ENCODE results near the gene KCNS3.
"Not testable (repeated sequence)": the region's sequence is repeated elsewhere in the genome, so short reads cannot be mapped to it uniquely, and the experiment has no call there.

The KCNS3 gene

GRCh38 chr2:17950006-17950405, 71.5 kb downstream of the KCNS3 start:
- DNase-seq = no peak

- DNase-seq = no peak
Observed at GRCh38 chr2:17951563-17951962, 73.1 kb downstream of the KCNS3 start.

GRCh38 chr2:17958466-17959092, 80.1 kb downstream of the KCNS3 start:
- no peak for DNase-seq

GRCh38 chr2:17959356-17959755, 80.9 kb downstream of the KCNS3 start:
- DNase-seq = no peak

GRCh38 chr2:17959833-17960232, 81.4 kb downstream of the KCNS3 start:
- no peak for DNase-seq

GRCh38 chr2:17960925-17961324, 82.5 kb downstream of the KCNS3 start:
- DNase-seq = no peak

GRCh38 chr2:17961789-17962188, 83.3 kb downstream of the KCNS3 start:
- DNase-seq = no peak

GRCh38 chr2:17962876-17963275, 84.4 kb downstream of the KCNS3 start:
- no peak for DNase-seq

- DNase-seq = not testable (repeated sequence)
Observed at GRCh38 chr2:17963571-17963970, 85.1 kb downstream of the KCNS3 start.

- no peak for DNase-seq
Observed at GRCh38 chr2:17965196-17965595, 86.7 kb downstream of the KCNS3 start.

- DNase-seq = no peak
Observed at GRCh38 chr2:17966798-17967197, 88.3 kb downstream of the KCNS3 start.

GRCh38 chr2:17969661-17970060, 91.2 kb downstream of the KCNS3 start:
- no peak for DNase-seq

- DNase-seq = no peak
Observed at GRCh38 chr2:17971531-17972125, 93.2 kb downstream of the KCNS3 start.

GRCh38 chr2:17972991-17973390, 94.5 kb downstream of the KCNS3 start:
- no peak for DNase-seq

GRCh38 chr2:17975401-17975800, 96.9 kb downstream of the KCNS3 start:
- DNase-seq = no peak

- no peak for DNase-seq
Observed at GRCh38 chr2:17976871-17977746, 98.6 kb downstream of the KCNS3 start.

GRCh38 chr2:17979707-17980106, 101.2 kb downstream of the KCNS3 start:
- DNase-seq = no peak

- DNase-seq = no peak
Observed at GRCh38 chr2:17981936-17982335, 103.5 kb downstream of the KCNS3 start.
